Keratinocyte (primary cell): Measurements from ENCODE around the gene RASL11A. TPM values are rescaled to one million over a fixed set of nuclear protein-coding genes. Genes with fewer than 3 reads are reported as not detected.

Source experiments
- DNase-seq: peaks from one replicate; pipeline ENCODE4 v3.0.0-alpha.2; 2011; ENCODE audit warnings: low read depth, missing footprints, low spot score
- FAIRE-seq: peaks from 2 replicates; lab custom pipeline; 2011; peaks lifted over from hg19 to GRCh38; lab: Jason Lieb, UNC
- H2AFZ ChIP-seq: 2 replicates; pipeline ENCODE4 v1.6.0; 2012; ENCODE audit warnings: low read length, control low read depth, inconsistent platforms; ENCODE audit not compliant: control insufficient read depth
- H3K27ac ChIP-seq: 2 replicates; pipeline ENCODE4 v1.5.1; 2011; ENCODE audit warnings: low read length; ENCODE audit not compliant: control insufficient read depth, insufficient read depth
- H3K27me3 ChIP-seq: 3 replicates; pipeline ENCODE4 v1.6.0; 2011; ENCODE audit warnings: low read length; ENCODE audit not compliant: control insufficient read depth, insufficient read depth; ENCODE audit errors: extremely low read depth
- H3K36me3 ChIP-seq, 2 experiments: 2 replicates in 1 of 2; 3 replicates in 1 of 2; pipeline ENCODE4 v1.5.1; 2011; ENCODE audit warnings: low read length in 2 of 2, mild to moderate bottlenecking in 1 of 2; ENCODE audit not compliant: control insufficient read depth in 2 of 2, insufficient read depth in 2 of 2; ENCODE audit errors: extremely low read depth in 1 of 2
- H3K4me1 ChIP-seq: 3 replicates; pipeline ENCODE4 v1.5.1; 2011; ENCODE audit warnings: low read length; ENCODE audit not compliant: control insufficient read depth, insufficient read depth; ENCODE audit errors: extremely low read depth
- H3K4me2 ChIP-seq: 3 replicates; pipeline ENCODE4 v1.6.0; 2011; ENCODE audit warnings: low read depth, low read length; ENCODE audit not compliant: control insufficient read depth, insufficient read depth; ENCODE audit errors: extremely low read depth
- H3K4me3 ChIP-seq, 3 experiments: fragments of 200-600 bp in 1 of 3; sonication (generic) in 1 of 3; 2 replicates in 2 of 3; 3 replicates in 1 of 3; pipeline ENCODE4 v1.5.1; 2011 to 2016; ENCODE audit warnings: low read length in 3 of 3, mild to moderate bottlenecking in 3 of 3, control low read depth in 2 of 3, inconsistent platforms in 1 of 3, low read depth in 1 of 3, mixed read lengths in 1 of 3, mixed run types in 1 of 3, moderate library complexity in 1 of 3; ENCODE audit not compliant: control insufficient read depth in 2 of 3, insufficient read depth in 2 of 3; ENCODE audit errors: extremely low read depth in 1 of 3
- H3K79me2 ChIP-seq: 2 replicates; pipeline ENCODE4 v1.6.0; 2012; ENCODE audit warnings: low read length; ENCODE audit not compliant: control insufficient read depth, insufficient read depth
- H3K9ac ChIP-seq: 3 replicates; pipeline ENCODE4 v1.6.0; 2011; ENCODE audit warnings: low read length; ENCODE audit not compliant: control insufficient read depth, insufficient read depth; ENCODE audit errors: extremely low read depth
- H3K9me1 ChIP-seq: 3 replicates; pipeline ENCODE4 v1.6.0; 2011; ENCODE audit warnings: low read length; ENCODE audit not compliant: control insufficient read depth, insufficient read depth; ENCODE audit errors: extremely low read depth
- H3K9me3 ChIP-seq: 2 replicates; pipeline ENCODE4 v1.5.1; 2012; ENCODE audit warnings: low read depth, low read length; ENCODE audit not compliant: control insufficient read depth
- H4K20me1 ChIP-seq: 3 replicates; pipeline ENCODE4 v1.6.0; 2011; ENCODE audit warnings: low read length; ENCODE audit not compliant: control insufficient read depth, insufficient read depth; ENCODE audit errors: extremely low read depth
- EZH2 ChIP-seq: IDR thresholded peaks from one replicate; pipeline ENCODE4 v1.6.1; 2012; ENCODE audit warnings: inconsistent platforms, mild to moderate bottlenecking, low read length, moderate library complexity
- dilution Hi-C: fragments of 300-500 bp; cut with MboI; formaldehyde crosslinking; loops from one replicate; pipeline ENCODE4 v1.7.0; 2020; ENCODE audit warnings: low sequenced_read_pairs; ENCODE audit not compliant: extremely low pct_ligation_motif_present
- polyA plus RNA-seq, 5 experiments: library from polyadenylated mRNA; depleted of rRNA in 3 of 5; stranded (reverse) in 3 of 5; stranded (forward) in 1 of 5; unstranded in 1 of 5; fragments of >200 nt; gene quantifications; 1 replicate in 1 of 5; 2 replicates in 3 of 5; 3 replicates in 1 of 5; pipeline versions ENCODE4 v1.2.1 to v1.2.3, GENCODE V29; 2011 to 2012; ENCODE audit warnings: missing spikeins in 2 of 5, low read depth in 1 of 5, low replicate concordance in 1 of 5
- TF ChIP-seq, protein P1 (sequence below), 3 experiments: IDR thresholded peaks in 1 of 3; conservative IDR thresholded peaks in 1 of 3; optimal IDR thresholded peaks in 1 of 3; 2 replicates in 2 of 3; 3 replicates in 1 of 3; pipeline versions ENCODE3 to v1.5.1; 2011; ENCODE audit warnings: low read length in 3 of 3, mild to moderate bottlenecking in 3 of 3, moderate library complexity in 2 of 3, control low read depth in 1 of 3, inconsistent platforms in 1 of 3; ENCODE audit not compliant: insufficient read depth in 2 of 3; ENCODE audit errors: extremely low read depth in 1 of 3

RASL11A gene
- polyA plus RNA-seq, 1 donor (not counting 4 experiments of a cell fraction or from before 2014, with no cell fraction given): 1.5 TPM

DNA sequence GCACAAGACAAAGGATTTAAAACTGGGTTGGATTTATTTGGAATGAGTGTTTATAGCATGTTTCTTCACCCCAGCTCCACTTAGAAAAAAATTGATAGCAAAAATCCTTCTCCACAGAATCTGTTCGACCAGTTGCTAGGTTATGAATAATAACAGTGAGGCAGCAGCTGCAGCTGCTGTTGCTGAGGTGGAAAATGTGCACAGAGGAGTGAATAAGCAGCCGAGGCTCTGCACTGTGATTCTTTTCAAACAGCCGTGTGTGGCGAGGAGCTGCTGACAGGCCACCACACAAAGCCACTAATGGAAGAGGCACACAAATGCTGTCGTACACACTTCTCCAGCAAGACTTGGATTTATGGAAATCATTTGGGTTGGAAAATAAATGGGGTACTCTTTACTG lies 6.4 kb upstream of the RASL11A start:
- H3K4me2 ChIP-seq: no peak overlapping the region
- H3K27ac ChIP-seq: no peak overlapping the region
- DNase-seq: no peak
- H2AFZ ChIP-seq: no peak overlapping the region
- dilution Hi-C loops: no loop called here
- no peak for FAIRE-seq
- H3K27me3 ChIP-seq: no peaks in the 10 kb centered on the region
- no peaks in the 10 kb centered on the region for H4K20me1 ChIP-seq
- no peak overlapping the region for H3K4me3 ChIP-seq
- peaks cover 14% of the 10 kb centered on the region for H3K4me1 ChIP-seq
- peaks cover 3% of the 10 kb centered on the region for H3K9me1 ChIP-seq
- H3K36me3 ChIP-seq: no peaks in the 10 kb centered on the region
- H3K79me2 ChIP-seq: no peaks in the 10 kb centered on the region
- no peaks in the 10 kb centered on the region for H3K9me3 ChIP-seq
- TF ChIP-seq, protein P1, sequence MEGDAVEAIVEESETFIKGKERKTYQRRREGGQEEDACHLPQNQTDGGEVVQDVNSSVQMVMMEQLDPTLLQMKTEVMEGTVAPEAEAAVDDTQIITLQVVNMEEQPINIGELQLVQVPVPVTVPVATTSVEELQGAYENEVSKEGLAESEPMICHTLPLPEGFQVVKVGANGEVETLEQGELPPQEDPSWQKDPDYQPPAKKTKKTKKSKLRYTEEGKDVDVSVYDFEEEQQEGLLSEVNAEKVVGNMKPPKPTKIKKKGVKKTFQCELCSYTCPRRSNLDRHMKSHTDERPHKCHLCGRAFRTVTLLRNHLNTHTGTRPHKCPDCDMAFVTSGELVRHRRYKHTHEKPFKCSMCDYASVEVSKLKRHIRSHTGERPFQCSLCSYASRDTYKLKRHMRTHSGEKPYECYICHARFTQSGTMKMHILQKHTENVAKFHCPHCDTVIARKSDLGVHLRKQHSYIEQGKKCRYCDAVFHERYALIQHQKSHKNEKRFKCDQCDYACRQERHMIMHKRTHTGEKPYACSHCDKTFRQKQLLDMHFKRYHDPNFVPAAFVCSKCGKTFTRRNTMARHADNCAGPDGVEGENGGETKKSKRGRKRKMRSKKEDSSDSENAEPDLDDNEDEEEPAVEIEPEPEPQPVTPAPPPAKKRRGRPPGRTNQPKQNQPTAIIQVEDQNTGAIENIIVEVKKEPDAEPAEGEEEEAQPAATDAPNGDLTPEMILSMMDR (optimal IDR thresholded peaks at IDR 0.05 in 1 of 3, IDR thresholded peaks at IDR 0.05 in 1 of 3, conservative IDR thresholded peaks at IDR 0.05 in 1 of 3; ENCODE audit: extremely low read depth in 1 of 3, insufficient read depth in 2 of 3, low read length in 3 of 3): no peak
- TF ChIP-seq EZH2: no peak
- no peak overlapping the region for H3K9ac ChIP-seq

DNA sequence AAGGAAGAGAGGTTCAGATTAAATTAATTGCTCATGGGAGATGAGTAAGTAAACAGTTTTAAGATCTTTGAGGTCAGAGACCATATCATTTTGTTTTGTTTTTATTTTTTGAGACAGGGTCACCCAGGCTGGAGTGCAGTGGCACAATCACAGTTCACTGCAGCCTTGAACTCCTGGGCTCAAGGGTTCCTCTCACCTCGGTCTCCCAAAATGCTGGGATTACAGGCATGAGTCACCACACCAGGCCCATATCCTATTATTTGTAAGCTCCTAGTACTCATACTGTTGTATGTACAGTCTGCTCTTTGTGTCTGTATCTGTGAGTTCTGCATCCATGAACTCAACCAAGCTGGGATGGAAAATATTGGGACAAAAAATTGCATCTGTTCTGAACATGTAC lies 6.0 kb upstream of the RASL11A start:
- Histone ChIP-seq H3K79me2 (no peaks in the 10 kb centered on the region), H3K9me3 (no peaks in the 10 kb centered on the region), H3K4me2 (no peak overlapping the region), H3K27me3 (no peaks in the 10 kb centered on the region), H3K36me3 (no peaks in the 10 kb centered on the region), H3K4me1 (peaks cover 14% of the 10 kb centered on the region), H3K9me1 (peaks cover 3% of the 10 kb centered on the region), H4K20me1 (no peaks in the 10 kb centered on the region), H2AFZ (no peak overlapping the region), H3K4me3 (no peak overlapping the region), H3K27ac (no peak overlapping the region), H3K9ac (no peak overlapping the region)
- FAIRE-seq: no peak
- DNase-seq: no peak
- TF ChIP-seq EZH2: no peak
- TF ChIP-seq, protein P1 (optimal IDR thresholded peaks at IDR 0.05 in 1 of 3, IDR thresholded peaks at IDR 0.05 in 1 of 3, conservative IDR thresholded peaks at IDR 0.05 in 1 of 3; ENCODE audit: extremely low read depth in 1 of 3, insufficient read depth in 2 of 3, low read length in 3 of 3): no peak
- dilution Hi-C loops: no loop called here
